ENCODE results near the gene CRIP2.

Gene CRIP2, protein sequence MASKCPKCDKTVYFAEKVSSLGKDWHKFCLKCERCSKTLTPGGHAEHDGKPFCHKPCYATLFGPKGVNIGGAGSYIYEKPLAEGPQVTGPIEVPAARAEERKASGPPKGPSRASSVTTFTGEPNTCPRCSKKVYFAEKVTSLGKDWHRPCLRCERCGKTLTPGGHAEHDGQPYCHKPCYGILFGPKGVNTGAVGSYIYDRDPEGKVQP

DNA sequence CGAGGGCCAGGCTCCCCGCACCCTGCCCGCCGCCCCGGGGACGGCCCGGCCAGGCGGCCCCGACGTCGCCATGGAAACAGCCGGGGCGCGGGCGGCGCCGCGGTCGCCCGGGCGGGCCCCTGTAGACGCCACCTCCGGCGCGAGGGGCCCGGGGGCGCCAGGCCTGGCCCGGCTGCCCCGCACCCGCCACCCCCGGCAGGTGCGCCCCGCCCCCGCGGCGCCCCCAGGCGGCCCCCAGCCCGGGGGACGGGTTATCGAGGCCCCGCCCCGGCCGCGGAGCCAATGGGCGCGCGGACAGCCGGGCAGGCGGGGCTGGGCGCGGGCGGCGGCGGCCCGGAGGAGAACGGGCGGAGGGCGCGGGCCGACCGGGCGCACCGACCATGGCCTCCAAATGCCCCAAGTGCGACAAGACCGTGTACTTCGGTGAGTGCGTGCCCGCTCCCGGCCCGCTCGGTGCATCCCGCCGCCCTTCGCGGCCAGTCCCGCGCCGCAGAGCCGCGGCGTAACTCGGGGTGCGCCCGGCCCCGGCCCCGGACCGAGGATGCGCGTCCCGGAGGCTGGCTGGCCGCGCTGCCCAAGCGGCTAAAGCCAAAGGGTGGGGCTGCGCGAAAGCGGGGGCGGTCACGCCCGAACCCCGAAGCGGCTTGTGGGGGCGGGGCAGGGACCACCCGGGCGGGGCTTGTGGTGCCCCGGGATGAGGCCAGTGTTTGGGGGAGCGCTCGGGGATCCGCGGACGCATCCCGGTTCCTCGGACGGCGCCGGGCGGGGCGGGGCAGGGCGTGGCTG, at the start of gene CRIP2:
Gene CRIP2 (plus strand): TSS at position 339 of the 786 bp plus-strand sequence. CDS start 42 bp downstream, at position 381.
- peak; percentile 61 for DNase-seq

DNA sequence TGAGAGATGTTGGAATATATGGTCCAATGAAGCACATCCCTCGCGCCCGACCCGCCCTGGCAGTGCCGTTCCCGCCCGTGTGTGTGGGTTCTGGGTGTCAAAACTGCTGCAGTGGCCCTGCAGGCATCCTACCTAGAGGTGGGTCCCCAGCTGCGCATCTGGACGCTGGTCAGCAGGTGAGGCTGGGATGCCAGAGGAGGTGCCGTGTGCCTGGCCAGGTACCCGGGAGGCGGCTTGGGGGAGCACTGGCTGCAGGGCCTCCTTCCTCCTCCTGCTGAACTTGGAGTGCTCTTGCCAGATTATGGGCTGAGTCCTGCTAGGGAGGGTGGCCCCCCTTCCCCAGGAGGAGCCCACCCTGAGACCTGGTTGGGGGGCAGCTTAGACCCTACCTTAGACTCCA, 49.8 kb upstream of the CRIP2 start:
- DNase-seq, result no peak

DNA sequence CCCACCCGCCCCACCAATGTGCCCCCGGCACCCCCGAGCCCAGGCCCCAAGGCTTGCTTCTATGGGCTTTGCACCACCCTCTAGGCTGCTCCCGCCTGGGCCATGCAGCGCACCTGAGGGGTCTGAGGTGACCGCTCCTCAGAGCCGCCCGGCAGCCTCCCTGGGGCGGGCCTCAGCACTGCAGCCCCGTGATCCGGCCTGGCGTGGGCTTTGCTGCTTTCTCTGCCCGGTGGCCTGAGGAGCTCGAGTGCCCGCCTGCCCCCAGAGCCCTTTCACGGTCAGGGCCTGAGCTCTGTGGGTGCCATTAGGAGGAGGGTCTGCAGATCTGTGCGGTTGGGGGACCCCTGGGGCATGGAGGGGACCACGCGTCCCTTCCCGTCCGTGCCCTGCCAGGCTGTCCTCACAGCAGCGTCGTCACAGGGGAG, 48.8 kb upstream of the CRIP2 start:
- no peak for DNase-seq

DNA sequence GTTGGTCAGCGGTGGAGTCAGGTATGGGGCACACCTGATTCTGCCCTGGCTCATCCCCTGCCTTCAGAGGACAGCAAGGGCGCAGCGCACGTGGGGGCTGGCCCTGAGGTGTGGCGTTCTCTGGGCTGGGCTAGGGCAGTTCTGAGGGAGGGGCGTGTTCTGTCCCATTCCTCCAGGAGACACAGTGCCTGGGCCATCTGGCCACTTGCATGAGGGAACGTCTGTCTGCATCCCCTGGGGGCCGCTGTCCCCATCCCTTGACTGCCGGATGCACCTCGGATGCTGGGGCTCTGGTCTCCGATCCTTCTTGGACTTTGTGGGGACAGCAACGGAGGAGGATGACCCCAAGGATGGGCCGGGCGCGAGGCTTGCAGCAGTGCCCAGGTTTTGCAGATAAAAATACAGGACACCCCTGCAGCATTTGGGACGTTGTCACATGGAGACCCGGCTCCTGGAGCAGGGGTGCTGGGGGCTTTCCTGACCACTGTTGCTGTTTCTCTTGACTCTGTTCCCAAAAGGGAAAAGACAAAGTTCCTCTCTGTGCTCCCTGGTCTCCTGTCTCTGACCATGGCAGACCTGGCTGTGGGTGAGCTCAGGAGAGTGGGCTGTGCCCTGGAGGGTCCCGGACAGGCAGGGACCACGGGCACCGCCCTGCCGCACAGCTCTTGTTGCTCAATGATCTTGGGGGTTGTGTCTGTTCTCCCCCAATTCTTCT, 48.0 kb upstream of the CRIP2 start:
- DNase-seq, result no peak

DNA sequence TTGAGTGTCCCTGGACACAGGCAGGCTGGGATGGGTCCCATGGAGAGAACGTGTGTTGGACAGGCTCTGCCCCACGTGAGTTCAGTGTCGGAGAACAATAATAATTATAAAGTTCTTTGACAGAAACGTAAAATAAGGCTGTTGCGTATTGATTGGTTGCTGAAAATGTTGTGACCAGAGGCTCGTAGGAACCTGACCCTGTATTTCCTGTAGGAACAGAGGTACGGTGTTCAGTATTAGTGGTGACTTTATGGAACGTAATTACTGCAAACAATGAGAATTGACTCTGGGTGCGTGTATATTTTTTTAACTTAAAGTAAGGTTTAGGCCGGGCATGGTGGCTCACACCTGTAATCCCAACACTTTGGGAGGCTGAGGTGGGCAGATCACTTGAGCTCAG, 47.2 kb upstream of the CRIP2 start:
- DNase-seq, result no peak

DNA sequence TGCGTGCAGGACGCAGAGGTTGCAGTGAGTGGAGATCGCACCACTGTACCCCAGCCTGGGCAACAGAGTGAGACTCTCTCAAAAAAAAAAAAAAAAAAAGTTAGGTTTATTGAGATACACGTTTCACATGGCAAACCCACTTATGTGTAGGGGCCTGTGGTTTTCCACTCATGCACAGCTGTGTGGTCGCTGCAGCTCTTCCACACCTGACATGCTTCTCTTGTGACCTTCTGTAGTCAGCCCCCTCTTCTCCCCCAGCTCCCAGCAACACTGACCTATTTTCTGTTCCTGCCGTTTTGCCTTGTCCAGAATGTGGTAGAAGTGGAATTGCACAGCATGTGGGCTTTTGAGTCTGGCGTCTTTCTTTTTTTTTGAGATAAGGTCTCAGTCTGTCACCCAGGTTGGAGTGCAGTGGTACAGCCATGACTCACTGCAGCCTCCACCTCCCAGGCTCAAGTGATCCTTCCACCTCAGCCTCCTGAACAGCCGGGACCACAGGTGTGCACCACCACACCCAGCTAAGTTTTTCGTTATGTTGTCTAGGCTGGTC, 46.6 kb upstream of the CRIP2 start:
- no peak for DNase-seq

DNA sequence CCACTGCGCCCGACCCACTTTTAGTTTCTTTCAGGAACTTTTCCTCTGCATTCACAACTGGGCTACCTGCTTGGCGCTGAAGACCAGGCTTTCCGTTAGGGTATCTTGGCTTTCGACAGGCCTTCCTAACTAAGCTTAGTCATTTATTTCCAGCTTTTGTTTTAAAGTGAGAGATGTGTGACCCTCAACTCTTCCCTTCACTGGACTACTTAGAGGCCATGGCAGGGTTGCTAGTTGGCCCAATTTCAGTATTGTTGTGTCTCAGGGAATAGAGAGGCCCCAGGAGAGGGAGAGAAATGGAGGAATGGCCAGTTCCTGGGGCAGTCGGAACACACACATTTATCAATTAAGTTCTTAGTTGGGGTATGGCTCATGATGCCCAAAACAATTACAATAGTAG, 44.6 kb upstream of the CRIP2 start:
- no peak for DNase-seq

DNA sequence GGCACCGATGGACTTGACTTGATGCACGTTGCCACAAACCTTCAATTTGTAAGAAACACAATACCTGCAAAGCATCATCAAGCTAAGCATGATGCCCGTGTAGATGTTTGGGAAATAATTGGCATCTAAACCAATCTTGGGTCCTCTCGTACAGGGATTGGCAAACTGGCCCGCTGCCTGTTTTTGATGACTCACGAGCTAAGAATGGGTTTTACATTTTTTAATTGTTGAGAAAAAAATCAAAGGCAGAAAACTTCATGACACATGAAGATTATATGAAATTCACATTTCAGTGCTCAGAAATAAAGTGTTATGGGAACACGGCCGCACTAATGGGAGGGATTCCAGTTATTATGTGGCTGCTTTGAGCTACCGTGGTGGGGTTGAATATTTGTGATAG, 44.1 kb upstream of the CRIP2 start:
- no peak for DNase-seq

DNA sequence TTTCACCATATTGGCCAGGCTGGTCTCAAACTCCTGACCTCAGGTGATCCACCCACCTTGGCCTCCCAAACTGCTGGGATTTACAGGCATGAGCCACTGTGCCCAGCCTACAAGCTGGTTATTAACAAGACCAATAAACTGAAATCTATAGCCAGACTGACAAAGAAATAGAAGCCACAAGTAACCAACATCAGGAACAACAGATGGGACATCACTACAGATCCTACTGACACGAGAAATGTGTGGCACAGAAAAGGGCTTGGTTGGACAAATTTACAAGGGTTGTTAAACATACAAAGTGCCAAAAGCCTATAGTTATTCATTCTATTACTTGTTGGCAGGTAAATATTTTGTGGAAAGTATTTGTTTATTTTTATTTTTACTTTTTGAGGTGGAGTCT, 43.4 kb upstream of the CRIP2 start:
- no peak for DNase-seq

DNA sequence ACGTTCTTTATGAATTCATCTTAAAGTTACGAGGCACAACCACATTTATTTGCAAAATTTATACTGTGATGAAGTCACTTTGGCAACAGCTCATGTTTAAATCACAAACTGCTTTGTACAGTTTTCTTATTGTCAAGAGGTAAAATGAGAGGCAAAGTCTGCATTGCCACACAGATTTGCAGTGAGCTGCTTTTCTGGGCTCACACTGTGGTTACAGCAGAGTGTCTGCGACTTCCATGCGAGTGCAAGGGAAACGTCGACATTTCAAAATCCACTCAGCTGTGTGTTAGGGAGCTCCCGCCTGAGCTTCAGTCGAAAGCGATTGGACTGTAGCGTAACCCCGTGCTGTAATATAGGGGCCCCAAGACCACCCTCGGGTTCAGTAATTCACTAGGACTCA, 42.0 kb upstream of the CRIP2 start:
- DNase-seq, result no peak

DNA sequence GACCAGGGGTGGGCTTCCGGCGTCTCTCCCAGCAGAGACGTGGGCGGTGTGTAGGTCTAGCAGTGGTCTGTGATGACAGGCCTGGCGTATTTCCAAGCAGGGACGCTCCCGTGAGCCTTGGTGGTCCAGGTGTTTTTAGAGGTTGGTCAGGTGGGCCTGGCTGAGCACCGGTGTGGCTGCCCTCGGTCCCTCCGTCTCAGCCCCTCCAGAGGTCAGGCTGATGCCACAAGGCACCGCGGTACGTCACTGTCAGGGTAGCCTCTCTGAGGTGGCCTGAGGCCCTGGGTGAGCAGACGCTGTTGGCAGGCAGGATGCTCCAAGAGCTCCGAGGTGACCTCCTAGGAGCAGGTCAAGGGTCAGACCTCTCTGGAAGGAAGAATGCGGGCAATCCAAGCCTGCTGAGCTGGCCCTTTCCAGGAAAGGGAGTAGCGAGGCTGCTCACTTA, 41.4 kb upstream of the CRIP2 start:
- DNase-seq, result no peak

DNA sequence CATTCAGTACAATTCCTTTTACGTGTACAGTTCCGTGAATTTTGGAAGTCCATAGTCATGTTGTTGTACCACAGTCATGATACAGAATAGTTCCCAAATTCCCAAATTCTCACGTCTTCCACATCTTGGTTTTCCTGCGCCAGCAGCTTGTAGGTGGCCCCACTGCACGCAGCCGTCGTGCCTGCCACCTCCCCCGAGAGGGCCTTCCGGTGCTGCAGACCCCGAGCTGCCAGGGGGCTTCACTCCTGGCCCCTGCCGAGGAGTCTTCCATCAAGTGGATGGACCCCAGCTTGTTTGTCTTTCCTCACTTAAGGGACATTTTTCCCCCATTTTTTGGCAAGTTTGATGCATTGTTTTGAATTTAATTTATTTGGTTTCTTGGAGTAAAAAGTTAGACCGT, 38.2 kb upstream of the CRIP2 start:
- no peak for DNase-seq

DNA sequence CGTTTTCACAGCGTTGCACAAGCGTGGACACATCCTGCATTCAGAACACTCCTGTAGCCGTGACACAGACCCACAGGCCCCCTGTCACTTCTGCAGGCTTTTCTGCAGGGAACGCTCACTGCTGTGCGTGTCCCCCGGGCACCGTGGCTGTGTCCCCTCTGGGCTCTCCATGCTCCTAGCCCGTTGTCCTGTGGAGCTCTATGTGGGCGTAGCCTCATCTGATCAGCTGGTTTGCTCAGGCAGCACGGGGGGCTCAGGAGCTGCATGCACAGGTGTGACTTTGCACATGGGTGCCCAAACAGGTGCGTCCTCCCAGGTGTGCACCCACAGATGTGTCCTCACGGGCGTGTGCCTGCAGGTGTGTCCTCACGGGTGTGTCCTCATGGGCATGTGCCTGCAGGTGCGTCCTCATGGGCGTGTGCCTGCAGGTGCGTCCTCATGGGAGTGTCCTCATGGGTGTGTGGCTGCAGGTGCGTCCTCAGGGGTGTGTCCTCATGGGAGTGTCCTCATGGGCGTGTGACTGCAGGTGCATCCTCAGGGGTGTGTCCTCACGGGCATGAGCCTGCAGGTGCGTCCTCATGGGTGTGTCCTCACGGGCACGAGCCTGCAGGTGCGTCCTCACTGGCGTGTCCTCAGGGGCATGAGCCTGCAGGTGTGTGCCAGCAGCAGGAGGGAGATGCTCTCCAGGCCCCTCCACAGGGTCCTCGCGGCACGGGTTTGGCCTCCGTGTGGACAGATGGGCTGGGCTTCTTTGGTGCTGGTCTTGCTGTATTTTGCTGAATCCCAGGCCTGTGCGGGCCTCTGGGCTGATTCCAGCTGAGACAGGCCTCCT, 37.5 kb upstream of the CRIP2 start:
- no peak for DNase-seq

DNA sequence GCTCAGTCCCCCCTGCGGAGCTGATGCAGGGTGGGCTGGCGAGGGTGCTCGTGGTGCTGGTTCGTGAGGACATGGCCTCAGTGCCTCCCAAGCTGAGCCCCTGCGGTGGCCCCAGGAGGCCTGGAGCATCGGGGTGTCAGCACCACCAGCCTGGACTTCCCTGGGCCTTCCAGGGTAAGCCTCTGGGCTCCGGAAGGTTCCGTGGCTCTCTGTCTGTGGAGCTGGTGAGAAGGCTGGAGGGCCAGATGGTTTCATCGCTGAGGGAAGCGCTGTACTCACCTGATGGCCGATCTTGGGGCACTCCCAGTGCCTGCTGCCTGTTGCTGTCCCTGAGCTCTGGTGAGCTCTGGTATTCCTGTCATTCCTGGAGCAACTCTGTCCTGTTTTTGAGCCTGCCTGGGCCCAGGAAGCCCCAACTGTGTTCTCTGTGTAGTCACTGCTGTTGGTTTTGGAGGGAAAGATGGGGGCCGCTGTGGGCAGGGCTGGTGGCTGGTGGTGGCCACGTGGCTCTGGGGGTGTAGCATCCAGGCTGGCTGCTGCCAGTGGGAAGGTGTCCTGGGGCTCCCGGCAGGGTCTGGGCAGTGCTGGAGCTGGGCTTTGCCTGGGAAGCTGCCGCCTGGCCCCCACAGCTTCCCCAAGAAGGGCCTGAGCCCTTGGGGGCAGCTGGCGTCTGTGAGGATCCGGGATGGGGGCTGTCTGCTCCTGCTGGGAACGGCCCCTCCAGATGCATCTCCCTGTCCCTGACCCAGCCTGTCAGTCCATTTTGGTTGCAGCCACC, 36.7 kb upstream of the CRIP2 start:
- no peak for DNase-seq

DNA sequence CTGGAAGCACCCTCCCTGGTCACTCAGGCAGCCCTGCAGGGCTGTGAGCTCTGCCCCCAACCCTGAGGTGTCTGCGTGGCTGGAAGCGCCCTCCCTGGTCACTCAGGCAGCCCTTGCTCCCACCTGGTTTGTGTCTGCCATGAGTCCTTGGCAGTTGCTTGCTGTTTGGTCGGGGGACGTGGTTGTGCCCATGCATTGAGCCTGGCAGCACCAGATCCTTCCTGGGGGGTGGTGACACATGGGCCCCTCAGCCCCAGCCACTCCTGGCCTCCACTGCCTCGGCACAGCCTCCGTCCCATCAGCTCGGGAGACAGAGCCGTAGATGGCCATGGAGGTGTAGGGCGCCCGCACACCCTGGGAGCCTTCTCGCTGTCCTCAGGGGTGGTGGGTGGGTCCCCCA, 35.4 kb upstream of the CRIP2 start:
- no peak for DNase-seq

DNA sequence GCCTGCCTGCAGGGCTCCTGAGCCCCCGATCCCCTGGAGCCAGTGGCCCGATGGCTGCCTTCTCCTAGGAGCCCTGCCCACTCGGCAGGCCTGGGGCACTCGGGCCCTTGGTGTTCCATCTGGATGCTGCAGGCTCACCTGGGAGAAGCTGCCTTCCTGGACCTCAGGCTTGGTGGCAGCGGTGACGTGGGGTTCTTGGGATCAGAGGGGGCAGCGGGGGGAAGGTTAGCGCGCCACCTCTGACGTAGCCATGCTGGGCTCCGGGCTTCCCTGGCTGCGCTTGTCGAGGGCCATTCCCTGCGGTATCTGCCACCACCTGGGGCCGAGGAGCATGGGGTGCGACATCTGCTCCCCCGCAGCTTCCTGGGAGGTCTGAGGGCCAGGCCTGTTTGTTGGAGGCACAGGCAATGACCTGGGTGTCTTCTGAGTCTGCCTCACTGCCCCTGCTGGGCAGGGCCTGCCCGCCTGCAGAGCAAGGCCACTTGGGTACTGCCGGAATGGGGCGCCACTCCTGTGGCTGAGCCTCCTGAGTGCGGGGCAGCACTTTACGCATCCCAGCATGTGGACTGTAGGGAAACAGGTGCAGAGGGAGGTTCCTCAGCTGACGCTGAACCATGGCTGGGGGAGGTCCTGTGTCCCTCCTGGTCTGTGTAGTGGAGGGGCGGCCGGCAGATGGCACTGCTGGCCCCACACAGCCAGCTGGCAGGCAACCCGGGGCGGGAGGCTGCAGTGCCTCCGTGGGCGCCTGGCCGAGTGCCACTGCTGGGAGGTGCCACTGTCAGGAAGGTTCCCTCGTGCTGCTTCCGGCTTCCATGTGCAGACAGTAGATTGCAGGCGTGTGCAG, 34.7 kb upstream of the CRIP2 start:
- DNase-seq, result no peak

DNA sequence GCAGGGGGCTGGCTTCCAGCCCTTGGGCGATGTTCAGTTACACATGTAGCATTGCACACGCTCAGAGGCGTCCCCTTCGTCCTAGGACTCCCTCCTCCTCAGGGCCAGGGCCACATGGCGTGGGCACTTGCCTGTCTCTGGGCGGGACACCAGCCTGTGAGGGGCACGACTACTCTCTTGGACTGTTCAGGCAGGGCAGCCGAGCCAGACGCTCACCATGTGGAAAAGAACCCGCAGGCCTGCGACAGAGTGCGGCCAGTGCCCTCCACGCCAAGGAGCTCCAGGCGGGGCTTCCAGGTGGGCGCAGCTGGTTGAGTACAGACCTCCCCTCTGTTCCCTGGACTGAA, 34.1 kb upstream of the CRIP2 start:
- no peak for DNase-seq

DNA sequence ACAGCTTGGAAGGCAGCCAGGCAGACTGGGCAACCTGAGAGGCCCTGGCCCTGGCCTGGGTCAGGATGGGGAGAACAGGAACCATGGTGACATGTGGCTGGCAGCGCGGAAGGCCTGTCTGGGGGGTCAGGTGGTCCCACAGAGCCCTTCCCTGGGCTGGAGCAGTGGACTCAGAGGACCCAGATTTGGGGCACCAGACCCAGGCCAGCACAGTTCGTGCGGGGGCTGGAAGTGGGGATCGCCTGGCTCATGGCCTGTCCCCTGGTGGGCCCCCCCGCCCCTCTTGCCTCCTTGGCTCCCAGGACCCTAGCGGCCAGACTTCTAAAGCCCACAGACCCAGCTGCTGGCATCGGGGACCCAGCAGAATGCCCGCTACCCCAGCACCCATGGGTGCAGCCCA, 33.6 kb upstream of the CRIP2 start:
- no peak for DNase-seq

DNA sequence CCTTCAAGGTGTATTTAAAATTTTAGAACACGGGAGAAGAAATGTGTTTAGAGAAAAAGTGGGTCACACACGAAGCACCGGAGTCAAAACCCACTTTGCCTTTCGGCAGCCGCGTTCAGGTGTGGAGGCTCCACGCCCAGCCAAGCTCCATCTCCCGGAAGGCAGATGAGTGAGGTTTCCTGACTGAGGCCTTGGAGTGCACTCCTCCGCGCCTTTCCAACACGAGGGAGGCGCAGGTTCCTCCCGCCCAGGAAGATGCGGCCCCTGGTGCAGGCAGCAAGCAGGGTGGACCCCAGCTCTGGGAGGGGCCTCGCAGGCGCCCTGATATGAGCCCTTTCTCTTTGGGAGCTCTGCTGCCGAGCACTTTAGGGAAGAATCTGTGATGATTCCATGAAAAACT, 32.5 kb upstream of the CRIP2 start:
- DNase-seq, result no peak

DNA sequence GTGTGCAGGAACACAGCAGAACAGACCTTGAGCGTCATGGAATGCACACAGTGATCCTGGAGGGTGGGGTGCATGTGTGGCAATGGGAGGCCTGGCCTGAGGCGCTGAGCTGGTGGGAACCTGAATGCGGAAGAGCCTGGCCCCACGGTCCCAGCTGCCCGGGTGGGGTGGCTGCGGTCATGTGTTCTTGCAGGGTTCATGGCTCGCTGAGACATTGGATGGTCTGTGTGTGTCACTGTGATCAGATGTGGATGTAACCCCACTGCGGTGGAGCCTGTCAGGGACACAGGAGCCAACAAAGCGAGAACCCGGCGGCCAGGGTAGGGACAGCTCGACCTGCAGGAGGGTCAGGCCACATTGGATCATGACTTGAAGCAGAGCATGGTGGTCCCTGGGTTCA, 31.8 kb upstream of the CRIP2 start:
- no peak for DNase-seq

DNA sequence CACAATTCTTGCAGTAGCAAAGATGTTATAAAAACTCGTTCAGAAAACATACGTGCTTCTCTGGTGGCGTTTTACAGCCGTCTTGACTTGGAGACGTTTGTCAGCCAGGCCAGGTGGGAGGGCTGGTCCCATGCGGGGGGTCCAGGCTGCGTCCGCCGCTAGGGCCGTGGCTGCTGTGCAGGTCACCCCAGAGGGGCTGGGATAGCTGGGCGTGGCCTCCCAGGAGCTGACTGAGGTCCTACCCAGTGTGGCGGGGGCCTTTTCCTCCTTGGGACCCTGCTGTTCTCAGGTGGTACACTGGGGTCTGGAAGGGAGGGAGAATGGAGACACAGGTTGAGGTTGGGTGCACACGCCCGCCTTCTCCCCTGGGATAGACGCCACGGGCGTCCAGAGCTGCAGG, 29.8 kb upstream of the CRIP2 start:
- DNase-seq, result no peak
